GM12878 (cell line): ENCODE data around the gene DDC. TPM values are rescaled to one million over a fixed set of nuclear protein-coding genes. Genes with fewer than 3 reads are reported as not detected.

Experiments
- ATAC-seq: fragments of 200-7000 bp; cut with Tn5 transposase; 3 replicates; pipeline ENCODE4 v1.9.1; 2020; ENCODE audit warnings: mild to moderate bottlenecking, moderate library complexity
- BruUV-seq: library from RNA; stranded (reverse); fragments of 400-500 nt; replicated peaks from 2 replicates; lab custom pipeline; 2021; lab: Mats Ljungman, UMichigan
- CTCF ChIA-PET: fragments of 300-600 bp; sonication (Branson Sonifier 250); formaldehyde crosslinking; extraction: SDS; loops from one replicate; lab custom pipeline; 2021; ENCODE audit warnings: inconsistent platforms; lab: Yijun Ruan, JAX
- POLR2A ChIA-PET: fragments of 350-600 bp; formaldehyde crosslinking; extraction: SDS; loops from one replicate; lab custom pipeline; 2021; ENCODE audit warnings: inconsistent platforms; lab: Charles Lee
- RAD21 ChIA-PET: fragments of 300-600 bp; sonication (Branson Sonifier 250); formaldehyde crosslinking; loops from one replicate; lab custom pipeline; 2023; ENCODE audit warnings: antibody characterized with exemption; ENCODE audit not compliant: unreplicated experiment; lab: Charles Lee
- SMC1A ChIA-PET: fragments of 300-600 bp; sonication (Branson Sonifier 250); formaldehyde crosslinking; loops from one replicate; lab custom pipeline; 2023; ENCODE audit not compliant: unreplicated experiment, uncharacterized antibody; lab: Charles Lee
- DNase-seq: peaks from one replicate; pipeline ENCODE4 v3.0.0-alpha.2; 2011; ENCODE audit warnings: low read depth, low spot score
- FAIRE-seq: peaks from 3 replicates; lab custom pipeline; 2011; peaks lifted over from hg19 to GRCh38; lab: Jason Lieb, UNC
- H2AFZ ChIP-seq: 2 replicates; pipeline ENCODE4 v1.6.0; 2011; ENCODE audit warnings: low read depth, low read length, control low read depth; ENCODE audit not compliant: control insufficient read depth
- H3K27ac ChIP-seq: 2 replicates; pipeline ENCODE4 v1.5.1; 2011; ENCODE audit warnings: control low read depth; ENCODE audit not compliant: control insufficient read depth, insufficient read depth
- H3K27me3 ChIP-seq, 2 experiments: replicated peaks in 1 of 2; 2 replicates each; pipeline versions ENCODE4 v1.6.0 to v1.6.1; 2011; ENCODE audit warnings: low read length in 1 of 2; ENCODE audit not compliant: control insufficient read depth in 2 of 2, insufficient read depth in 2 of 2
- H3K36me3 ChIP-seq, 2 experiments: 2 replicates each; pipeline ENCODE4 v1.5.1; 2011; ENCODE audit warnings: low read length in 1 of 2; ENCODE audit not compliant: control insufficient read depth in 2 of 2, insufficient read depth in 2 of 2
- H3K4me1 ChIP-seq: 2 replicates; pipeline ENCODE4 v1.6.1; 2011; ENCODE audit warnings: mild to moderate bottlenecking, low read length, moderate library complexity, mixed read lengths; ENCODE audit not compliant: control insufficient read depth, insufficient read depth
- H3K4me2 ChIP-seq: 2 replicates; pipeline ENCODE4 v1.6.0; 2011; ENCODE audit warnings: control low read depth; ENCODE audit not compliant: control insufficient read depth, insufficient read depth
- H3K4me3 ChIP-seq: fragments of 200-600 bp; sonication (generic); 2 replicates; pipeline ENCODE4 v1.5.1; 2016
- H3K79me2 ChIP-seq: 2 replicates; pipeline ENCODE4 v1.6.0; 2011; ENCODE audit warnings: low read length; ENCODE audit not compliant: control insufficient read depth, insufficient read depth
- H3K9ac ChIP-seq: 2 replicates; pipeline ENCODE4 v1.8.0; 2011; ENCODE audit warnings: low read length, control low read depth, mixed read lengths; ENCODE audit not compliant: control insufficient read depth, insufficient read depth
- H3K9me3 ChIP-seq: replicated peaks from 3 replicates; pipeline ENCODE4 v1.5.1; 2011; ENCODE audit warnings: mild to moderate bottlenecking, low read length; ENCODE audit not compliant: control insufficient read depth, insufficient read depth
- H4K20me1 ChIP-seq: 2 replicates; pipeline ENCODE4 v1.6.0; 2011; ENCODE audit not compliant: control insufficient read depth, insufficient read depth
- CBFB ChIP-seq: IDR thresholded peaks from 2 replicates; pipeline ENCODE4 v1.6.1; 2016; ENCODE audit warnings: antibody characterized with exemption, low read depth
- CREB1 ChIP-seq: IDR thresholded peaks from 2 replicates; pipeline ENCODE4 v1.6.1; 2012; ENCODE audit warnings: low read depth, mild to moderate bottlenecking, inconsistent platforms
- E2F4 ChIP-seq: IDR thresholded peaks from 2 replicates; pipeline ENCODE4 v1.6.1; 2012; ENCODE audit warnings: low read depth, low read length, improper control_type of control experiment
- KLF5 ChIP-seq: fragments of 450-650 bp; IDR thresholded peaks from 2 replicates; pipeline ENCODE4 v1.6.1; 2014; ENCODE audit warnings: mild to moderate bottlenecking; ENCODE audit not compliant: partially characterized antibody
- MEF2A ChIP-seq: IDR thresholded peaks from 2 replicates; pipeline ENCODE4 v1.6.1; 2011; ENCODE audit warnings: low read depth, mild to moderate bottlenecking, low read length, moderate library complexity; ENCODE audit not compliant: insufficient read depth
- NR2C1 ChIP-seq: fragments of 450-650 bp; IDR thresholded peaks from 2 replicates; pipeline ENCODE4 v1.6.1; 2017; ENCODE audit warnings: antibody characterized with exemption, mild to moderate bottlenecking, moderate library complexity
- POLR2AphosphoS5 ChIP-seq: IDR thresholded peaks from 2 replicates; pipeline ENCODE4 v1.6.1; 2011; ENCODE audit warnings: mild to moderate bottlenecking, low read length, inconsistent platforms
- ZBED1 ChIP-seq: IDR thresholded peaks from 2 replicates; pipeline ENCODE4 v1.6.1; 2016; ENCODE audit warnings: borderline replicate concordance
- WGBS: methylation state at CpG from one replicate; pipeline ENCODE4 v1.1.6; 2016; ENCODE audit warnings: low lambda C conversion rate; ENCODE audit not compliant: insufficient replicate concordance, insufficient coverage; ENCODE audit errors: missing lambda C conversion rate; 5-methylcytosine and 5-hydroxymethylcytosine counted together
- in situ Hi-C: fragments of 300-500 bp; cut with MboI; formaldehyde crosslinking; loops from 9 replicates; pipeline ENCODE4 v1.14.3; 2018; ENCODE audit warnings: mixed read lengths
- intact Hi-C: fragments of 100-400 bp; cut with micrococcal nuclease; formaldehyde crosslinking; loops from one replicate; pipeline ENCODE4 v1.14.2; 2022; ENCODE audit not compliant: unreplicated experiment
- polyA plus RNA-seq, 11 experiments: library from polyadenylated mRNA; depleted of rRNA in 4 of 11; unstranded in 6 of 11; stranded (reverse) in 5 of 11; fragments of >200 nt; fragmentation: Nextera tagmentation in 4 of 11; fragmentation: Illumina TruSeq in 1 of 11; extraction: Ambion mirVana in 4 of 11; extraction: Trizol in 1 of 11; gene quantifications; 1 replicate in 1 of 11; 2 replicates in 10 of 11; pipeline versions ENCODE4 v1.2.1 to v1.2.3, GENCODE V29; 2011 to 2016; ENCODE audit warnings: inconsistent platforms in 2 of 11, missing spikeins in 2 of 11, low read depth in 1 of 11
- total RNA-seq, 4 experiments: library from RNA; depleted of rRNA in 3 of 4; stranded (reverse); fragments of >200 nt in 3 of 4; fragmentation: Illumina TruSeq in 1 of 4; extraction: Trizol in 1 of 4; gene quantifications; 2 replicates each; pipeline versions ENCODE4 v1.2.1 to v1.2.3, GENCODE V29; 2013 to 2021
- TF ChIP-seq, protein P1 (sequence below): fragments of 450-650 bp; IDR thresholded peaks from 2 replicates; pipeline ENCODE4 v1.6.1; 2018; ENCODE audit warnings: mild to moderate bottlenecking, low read depth, moderate library complexity; ENCODE audit not compliant: partially characterized antibody

The DDC gene
- total and polyA plus RNA-seq, 10 of the 15 experiments (the other 5 are each of a cell fraction or from before 2014, with no cell fraction given): not detected

DNA sequence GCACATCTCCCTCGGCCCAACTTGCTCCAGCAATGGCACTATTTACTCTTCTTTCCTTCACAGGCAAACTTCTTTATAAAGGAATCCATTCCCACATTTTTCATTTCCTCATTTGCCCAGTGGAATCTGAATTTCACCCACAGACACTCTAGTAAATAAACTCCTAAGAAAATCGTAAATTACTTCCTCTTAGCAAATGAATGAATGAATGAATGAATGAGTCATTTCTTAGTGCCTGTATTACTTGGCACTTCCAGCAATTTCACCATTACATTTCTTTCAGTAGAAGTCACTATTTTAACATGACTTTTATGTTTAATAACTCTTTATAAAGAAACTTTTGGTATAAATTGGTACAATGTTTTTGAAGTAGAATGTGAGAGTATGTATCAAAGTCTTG is 55.7 kb downstream of the DDC start:
- Histone ChIP-seq H3K9ac (no peak overlapping the region), H3K27ac (no peak overlapping the region), H3K4me1 (no peaks in the 10 kb centered on the region), H3K4me3 (no peak overlapping the region), H3K4me2 (no peak overlapping the region), H3K27me3 (0 out of 4 replicates have a peak, but pooled peaks cover 0 to 3% of the 10 kb centered on the region in 2 experiments), H2AFZ (no peak overlapping the region), H3K9me3 (no peaks in the 10 kb centered on the region), H3K79me2 (no peaks in the 10 kb centered on the region), H4K20me1 (no peaks in the 10 kb centered on the region), H3K36me3 (no peaks in the 10 kb centered on the region)
- no TSS peak for BruUV-seq
- ATAC-seq (no peak), FAIRE-seq (no peak), DNase-seq (no peak)
- intact Hi-C loops (no loop called here), in situ Hi-C loops (no loop called here)
- ChIA-PET RAD21 (no interaction called here), SMC1A (no interaction called here), POLR2A (no interaction called here), CTCF (no interaction called here)
- TF ChIP-seq CREB1 (no peak), ZBED1 (no peak), POLR2AphosphoS5 (no peak), MEF2A (no peak), NR2C1 (no peak), KLF5 (no peak), CBFB (no peak), E2F4 (no peak)
- TF ChIP-seq, protein P1, sequence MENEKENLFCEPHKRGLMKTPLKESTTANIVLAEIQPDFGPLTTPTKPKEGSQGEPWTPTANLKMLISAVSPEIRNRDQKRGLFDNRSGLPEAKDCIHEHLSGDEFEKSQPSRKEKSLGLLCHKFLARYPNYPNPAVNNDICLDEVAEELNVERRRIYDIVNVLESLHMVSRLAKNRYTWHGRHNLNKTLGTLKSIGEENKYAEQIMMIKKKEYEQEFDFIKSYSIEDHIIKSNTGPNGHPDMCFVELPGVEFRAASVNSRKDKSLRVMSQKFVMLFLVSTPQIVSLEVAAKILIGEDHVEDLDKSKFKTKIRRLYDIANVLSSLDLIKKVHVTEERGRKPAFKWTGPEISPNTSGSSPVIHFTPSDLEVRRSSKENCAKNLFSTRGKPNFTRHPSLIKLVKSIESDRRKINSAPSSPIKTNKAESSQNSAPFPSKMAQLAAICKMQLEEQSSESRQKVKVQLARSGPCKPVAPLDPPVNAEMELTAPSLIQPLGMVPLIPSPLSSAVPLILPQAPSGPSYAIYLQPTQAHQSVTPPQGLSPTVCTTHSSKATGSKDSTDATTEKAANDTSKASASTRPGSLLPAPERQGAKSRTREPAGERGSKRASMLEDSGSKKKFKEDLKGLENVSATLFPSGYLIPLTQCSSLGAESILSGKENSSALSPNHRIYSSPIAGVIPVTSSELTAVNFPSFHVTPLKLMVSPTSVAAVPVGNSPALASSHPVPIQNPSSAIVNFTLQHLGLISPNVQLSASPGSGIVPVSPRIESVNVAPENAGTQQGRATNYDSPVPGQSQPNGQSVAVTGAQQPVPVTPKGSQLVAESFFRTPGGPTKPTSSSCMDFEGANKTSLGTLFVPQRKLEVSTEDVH: no peak
- WGBS: 9% methylated on average over 2 of the region's 2 CpGs
